Epidermal melanocyte (primary cell): ENCODE measurements around the gene SLC22A23.

ENCODE experiments used
- DNase-seq: peaks from one replicate; pipeline ENCODE4 v3.0.0; 2011; ENCODE audit warnings: low spot score; ENCODE audit not compliant: insufficient read length

Gene SLC22A23

GRCh38 chr6:3406362-3406821, 50.5 kb downstream of the SLC22A23 start:
- no peak for DNase-seq

- DNase-seq, result no peak
Observed at GRCh38 chr6:3405679-3406078, 51.2 kb downstream of the SLC22A23 start.

- DNase-seq, result no peak
Observed at GRCh38 chr6:3405182-3405518, 51.7 kb downstream of the SLC22A23 start.

GRCh38 chr6:3403238-3404173, 53.3 kb downstream of the SLC22A23 start:
- DNase-seq, result no peak

- no peak for DNase-seq
Observed at GRCh38 chr6:3402310-3403237, 54.3 kb downstream of the SLC22A23 start.

- DNase-seq, result no peak
Observed at GRCh38 chr6:3400162-3400561, 56.7 kb downstream of the SLC22A23 start.

- DNase-seq, result no peak
Observed at GRCh38 chr6:3398755-3399696, 57.8 kb downstream of the SLC22A23 start.

- no peak for DNase-seq
Observed at GRCh38 chr6:3398165-3398562, 58.7 kb downstream of the SLC22A23 start.

GRCh38 chr6:3397229-3398164, 59.4 kb downstream of the SLC22A23 start:
- DNase-seq, result no peak

GRCh38 chr6:3396503-3397180, 60.2 kb downstream of the SLC22A23 start:
- DNase-seq, result no peak

GRCh38 chr6:3394671-3395070, 62.2 kb downstream of the SLC22A23 start:
- no peak for DNase-seq

GRCh38 chr6:3393836-3394202, 63.0 kb downstream of the SLC22A23 start:
- DNase-seq, result no peak

- DNase-seq, result no peak
Observed at GRCh38 chr6:3392930-3393835, 63.7 kb downstream of the SLC22A23 start.

- no peak for DNase-seq
Observed at GRCh38 chr6:3391902-3392458, 64.9 kb downstream of the SLC22A23 start.

- no peak for DNase-seq
Observed at GRCh38 chr6:3390698-3391097, 66.2 kb downstream of the SLC22A23 start.

GRCh38 chr6:3389390-3390167, 67.3 kb downstream of the SLC22A23 start:
- no peak for DNase-seq

- DNase-seq, result no peak
Observed at GRCh38 chr6:3388786-3389185, 68.1 kb downstream of the SLC22A23 start.
